Stomach (tissue), 9 donors: ENCODE data around the gene GNL3. TPM values are rescaled to one million over a fixed set of nuclear protein-coding genes. Genes with fewer than 3 reads are reported as not detected.
A peak's percentile ranks its signal among the peaks of the same experiment; 100 is the strongest.
"Not testable (repeated sequence)": the region's sequence is repeated elsewhere in the genome, so short reads cannot be mapped to it uniquely, and the experiment has no call there.

Experiments used
- DNase-seq, 2 donors: peaks; one replicate each; pipeline versions ENCODE4 v3.0.0 to v3.0.0-alpha.2; 2013 to 2019
- H3K27ac ChIP-seq, 5 donors: fragments of 200-600 bp in 4 of 5; sonication (generic) in 4 of 5; one replicate each; pipeline ENCODE4 v1.5.1; 2013 to 2019; ENCODE audit warnings: mild to moderate bottlenecking in 1 of 5, moderate library complexity in 1 of 5
- H3K27me3 ChIP-seq, 3 donors: fragments of 200-600 bp; sonication (generic); one replicate each; pipeline ENCODE4 v1.5.1; 2017 to 2019; ENCODE audit warnings: mixed run types in 1 of 3
- H3K36me3 ChIP-seq, 4 donors: fragments of 200-600 bp; sonication (generic); 1 replicate in 3 of 4; 2 replicates in 1 of 4; pipeline ENCODE4 v1.5.1; 2016 to 2019
- H3K4me1 ChIP-seq, 4 donors: fragments of 200-600 bp; sonication (generic); one replicate each; pipeline ENCODE4 v1.5.1; 2016 to 2019
- H3K4me3 ChIP-seq, 4 donors: fragments of 200-600 bp; sonication (generic) in 3 of 4; one replicate each; pipeline ENCODE4 v1.5.1; 2016 to 2019; ENCODE audit warnings: mild to moderate bottlenecking in 1 of 4
- H3K9me3 ChIP-seq, 4 donors: fragments of 200-600 bp; sonication (generic); one replicate each; pipeline ENCODE4 v1.5.1; 2016 to 2019
- EP300 ChIP-seq: sonication (generic); formaldehyde crosslinking; IDR thresholded peaks from one replicate; pipeline ENCODE4 v1.6.1; 2017; ENCODE audit warnings: antibody characterized with exemption
- POLR2A ChIP-seq, 4 donors: fragments of 450-650 bp; IDR thresholded peaks; one replicate each; pipeline ENCODE4 v1.6.1; 2016; ENCODE audit warnings: antibody characterized with exemption in 4 of 4, control low read depth in 2 of 4, mild to moderate bottlenecking in 1 of 4, moderate library complexity in 1 of 4
- POLR2AphosphoS5 ChIP-seq, 3 donors: sonication (generic); formaldehyde crosslinking; IDR thresholded peaks; one replicate each; pipeline ENCODE4 v1.6.1; 2016; ENCODE audit warnings: antibody characterized with exemption in 3 of 3
- WGBS, 5 donors: extraction: QIAGEN DNeasy Blood & Tissue Kit in 3 of 5; methylation state at CpG; one replicate each; pipeline versions ENCODE4 v1.1.5 to v1.1.7; 2013 to 2018; 5-methylcytosine and 5-hydroxymethylcytosine counted together
- intact Hi-C: fragments of 100-400 bp; cut with DNase I; formaldehyde crosslinking; loops from one replicate; pipeline ENCODE4 v1.15.1; 2023; ENCODE audit warnings: low total_unique reads
- polyA plus RNA-seq, 3 donors: library from polyadenylated mRNA; stranded (reverse); fragments of 200-250 nt; gene quantifications; one replicate each; pipeline ENCODE4 v1.2.3, GENCODE V29; 2013
- total RNA-seq, 5 donors: library from RNA; depleted of rRNA; stranded (reverse); fragments of >200 nt; gene quantifications; one replicate each; pipeline versions ENCODE4 v1.1.0 to v1.2.3, GENCODE V29; 2014 to 2016
- TF ChIP-seq, protein P1 (sequence below), 7 experiments: fragments of 450-650 bp in 4 of 7; fragments of 200-600 bp in 3 of 7; sonication (generic) in 3 of 7; IDR thresholded peaks; one replicate each; pipeline ENCODE4 v1.5.1; 2016 to 2019; ENCODE audit warnings: antibody characterized with exemption in 7 of 7, control low read depth in 2 of 7, mild to moderate bottlenecking in 1 of 7
- donor health status: healthy with polysubstance abuse.
- donor health status: Bipolar disorder and iron deficiency.
- donor health status: healthy.

Gene GNL3
- total and polyA plus RNA-seq, 8 donors, result 5.8 to 114 (median 62.2) TPM

DNA sequence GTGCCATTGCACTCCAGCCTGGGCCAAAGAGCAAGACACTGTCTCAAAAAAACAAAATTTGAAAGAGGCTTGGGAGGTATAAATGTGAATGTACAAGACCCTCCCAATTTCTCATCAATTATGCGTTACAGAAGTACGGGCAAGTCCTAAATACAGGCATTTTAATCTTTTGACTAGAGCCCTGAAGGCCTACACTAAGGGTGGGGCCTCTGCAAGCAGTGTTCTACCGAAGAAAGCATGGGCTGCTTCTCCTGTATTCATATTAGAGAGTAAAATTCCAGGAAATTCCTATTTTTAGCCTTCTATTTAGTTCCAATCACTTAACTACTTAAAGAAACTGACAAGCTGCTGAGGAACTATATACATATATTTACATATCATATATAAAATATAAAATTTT, 25.8 kb upstream of the GNL3 start:
- 62 to 87% (median 76%) methylated on average over 3 of the region's 3 CpGs for WGBS, 5 donors
- no peak overlapping the region for H3K4me3 ChIP-seq
- peaks cover 53 to 98% (median 97%) of the 10 kb centered on the region in 4 donors for H3K36me3 ChIP-seq
- no peaks in the 10 kb centered on the region for H3K27me3 ChIP-seq
- intact Hi-C loops, result no loop called here
- DNase-seq, result no peak
- H3K4me1 ChIP-seq, result no peaks in the 10 kb centered on the region
- TF ChIP-seq, protein P1, sequence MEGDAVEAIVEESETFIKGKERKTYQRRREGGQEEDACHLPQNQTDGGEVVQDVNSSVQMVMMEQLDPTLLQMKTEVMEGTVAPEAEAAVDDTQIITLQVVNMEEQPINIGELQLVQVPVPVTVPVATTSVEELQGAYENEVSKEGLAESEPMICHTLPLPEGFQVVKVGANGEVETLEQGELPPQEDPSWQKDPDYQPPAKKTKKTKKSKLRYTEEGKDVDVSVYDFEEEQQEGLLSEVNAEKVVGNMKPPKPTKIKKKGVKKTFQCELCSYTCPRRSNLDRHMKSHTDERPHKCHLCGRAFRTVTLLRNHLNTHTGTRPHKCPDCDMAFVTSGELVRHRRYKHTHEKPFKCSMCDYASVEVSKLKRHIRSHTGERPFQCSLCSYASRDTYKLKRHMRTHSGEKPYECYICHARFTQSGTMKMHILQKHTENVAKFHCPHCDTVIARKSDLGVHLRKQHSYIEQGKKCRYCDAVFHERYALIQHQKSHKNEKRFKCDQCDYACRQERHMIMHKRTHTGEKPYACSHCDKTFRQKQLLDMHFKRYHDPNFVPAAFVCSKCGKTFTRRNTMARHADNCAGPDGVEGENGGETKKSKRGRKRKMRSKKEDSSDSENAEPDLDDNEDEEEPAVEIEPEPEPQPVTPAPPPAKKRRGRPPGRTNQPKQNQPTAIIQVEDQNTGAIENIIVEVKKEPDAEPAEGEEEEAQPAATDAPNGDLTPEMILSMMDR (IDR thresholded peaks at IDR 0.05), result no peak
- TF ChIP-seq EP300, result no peak
- no peak for TF ChIP-seq POLR2A (IDR thresholded peaks at IDR 0.05)
- no peak for TF ChIP-seq POLR2AphosphoS5 (IDR thresholded peaks at IDR 0.05)
- no peaks in the 10 kb centered on the region for H3K9me3 ChIP-seq
- no peak overlapping the region for H3K27ac ChIP-seq

DNA sequence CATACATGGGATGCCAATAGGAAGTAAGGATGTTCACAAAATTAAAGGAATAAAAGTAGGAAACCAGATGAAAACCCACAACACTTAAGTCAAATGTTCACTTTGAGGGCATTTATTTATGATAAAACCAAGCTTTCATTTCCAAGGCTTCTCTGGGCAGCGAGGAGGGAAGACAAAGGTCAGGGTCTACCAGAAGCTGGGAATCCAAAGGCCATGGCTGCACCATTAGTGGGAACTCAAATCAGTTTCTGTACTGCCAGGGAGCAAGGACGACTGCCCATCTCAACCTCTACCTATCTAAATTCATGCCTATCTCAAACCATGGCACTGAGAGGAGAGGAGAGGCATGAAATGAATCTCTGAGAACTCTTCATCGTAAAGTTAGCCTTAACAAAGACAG, 22.7 kb upstream of the GNL3 start:
- intact Hi-C loops, result no loop called here
- H3K27ac ChIP-seq, result no peak overlapping the region
- 88 to 96% (median 92%) methylated on average over 3 of the region's 3 CpGs for WGBS, 5 donors
- peaks cover 42 to 97% (median 94%) of the 10 kb centered on the region in 4 donors for H3K36me3 ChIP-seq
- no peaks in the 10 kb centered on the region for H3K27me3 ChIP-seq
- no peak for DNase-seq
- H3K4me1 ChIP-seq, result no peaks in the 10 kb centered on the region
- no peak overlapping the region for H3K4me3 ChIP-seq
- no peak for TF ChIP-seq POLR2AphosphoS5 (IDR thresholded peaks at IDR 0.05)
- TF ChIP-seq EP300, result no peak
- TF ChIP-seq, protein P1 (IDR thresholded peaks at IDR 0.05), result no peak
- TF ChIP-seq POLR2A (IDR thresholded peaks at IDR 0.05), result no peak
- no peaks in the 10 kb centered on the region for H3K9me3 ChIP-seq

- 63 to 79% (median 71%) methylated on average over 9 of the region's 9 CpGs for whole genome bisulfite sequencing, 5 donors
- no peak for DNase-seq
- Histone ChIP-seq H3K9me3 (no peaks in the 10 kb centered on the region), H3K4me3 (no peak overlapping the region), H3K4me1 (peaks cover 4 to 24% (median 13%) of the 10 kb centered on the region in 4 donors), H3K27me3 (no peaks in the 10 kb centered on the region), H3K36me3 (peaks cover 30 to 90% (median 77%) of the 10 kb centered on the region in 4 donors), H3K27ac (peak overlapping the region in 4 of 5 donors; percentile 17 to 65 (median 46))
- TF ChIP-seq POLR2AphosphoS5 (IDR thresholded peaks at IDR 0.05) (peak in 1 of 3 donors; percentile 57), POLR2A (IDR thresholded peaks at IDR 0.05) (no peak)
- intact Hi-C loops, result no loop called here
These were observed 15.0 kb upstream of the GNL3 start for GRCh38 chr3:52670621-52671521.

GRCh38 chr3:52671676-52672075, 14.2 kb upstream of the GNL3 start:
- Histone ChIP-seq H3K36me3 (peaks cover 22 to 89% (median 76%) of the 10 kb centered on the region in 4 donors), H3K9me3 (no peaks in the 10 kb centered on the region), H3K27ac (peak overlapping the region in 2 of 5 donors; percentile 58 to 65), H3K27me3 (no peaks in the 10 kb centered on the region), H3K4me3 (no peak overlapping the region), H3K4me1 (peaks cover 4 to 24% (median 13%) of the 10 kb centered on the region in 4 donors)
- no peak for DNase-seq
- WGBS, 5 donors, result 44 to 76% (median 67%) methylated on average over 1 of the region's 1 CpG
- intact Hi-C loops, result no loop called here
- TF ChIP-seq EP300 (no peak), POLR2A (IDR thresholded peaks at IDR 0.05) (no peak), POLR2AphosphoS5 (IDR thresholded peaks at IDR 0.05) (no peak)
- TF ChIP-seq, protein P1 (IDR thresholded peaks at IDR 0.05), result no peak

- Histone ChIP-seq H3K36me3 (peaks cover 48 to 96% (median 91%) of the 10 kb centered on the region in 4 donors), H3K4me1 (peaks cover 10 to 39% (median 17%) of the 10 kb centered on the region in 4 donors)
- H3K9me3 ChIP-seq, H3K4me3 ChIP-seq, H3K27me3 ChIP-seq, DNase-seq, H3K27ac ChIP-seq, intact Hi-C loops: not testable (repeated sequence)
- WGBS, 5 donors, result 75 to 88% (median 79%) methylated on average over 3 of the region's 3 CpGs
These were observed 9.6 kb upstream of the GNL3 start for GRCh38 chr3:52676201-52676600.
